Measurements from ENCODE around the gene FGF21.

GRCh38 chr19:48777720-48778119 lies 22.4 kb downstream of the FGF21 start:
- TF ChIP-seq, protein P1, sequence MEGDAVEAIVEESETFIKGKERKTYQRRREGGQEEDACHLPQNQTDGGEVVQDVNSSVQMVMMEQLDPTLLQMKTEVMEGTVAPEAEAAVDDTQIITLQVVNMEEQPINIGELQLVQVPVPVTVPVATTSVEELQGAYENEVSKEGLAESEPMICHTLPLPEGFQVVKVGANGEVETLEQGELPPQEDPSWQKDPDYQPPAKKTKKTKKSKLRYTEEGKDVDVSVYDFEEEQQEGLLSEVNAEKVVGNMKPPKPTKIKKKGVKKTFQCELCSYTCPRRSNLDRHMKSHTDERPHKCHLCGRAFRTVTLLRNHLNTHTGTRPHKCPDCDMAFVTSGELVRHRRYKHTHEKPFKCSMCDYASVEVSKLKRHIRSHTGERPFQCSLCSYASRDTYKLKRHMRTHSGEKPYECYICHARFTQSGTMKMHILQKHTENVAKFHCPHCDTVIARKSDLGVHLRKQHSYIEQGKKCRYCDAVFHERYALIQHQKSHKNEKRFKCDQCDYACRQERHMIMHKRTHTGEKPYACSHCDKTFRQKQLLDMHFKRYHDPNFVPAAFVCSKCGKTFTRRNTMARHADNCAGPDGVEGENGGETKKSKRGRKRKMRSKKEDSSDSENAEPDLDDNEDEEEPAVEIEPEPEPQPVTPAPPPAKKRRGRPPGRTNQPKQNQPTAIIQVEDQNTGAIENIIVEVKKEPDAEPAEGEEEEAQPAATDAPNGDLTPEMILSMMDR (IDR thresholded peaks at IDR 0.05) = no peak
- TF ChIP-seq POLR2A (IDR thresholded peaks at IDR 0.05) (no peak), POLR2AphosphoS5 (IDR thresholded peaks at IDR 0.05) (no peak)

All from gastroesophageal sphincter (tissue), 3 donors.